Activated T-cell treated with anti-CD3 and anti-CD28 coated beads for 24 hours (primary cell): ENCODE results near the gene BCL2L12.

Source experiments
- DNase-seq: peaks from one replicate; pipeline ENCODE4 v3.0.0-alpha.2; 2020; ENCODE audit warnings: low read depth

Gene BCL2L12

GRCh38 chr19:49664171-49665035 is 1.3 kb upstream of the BCL2L12 start:
- DNase-seq = peak; percentile 87

GRCh38 chr19:49665036-49665350 is 740 bp upstream of the BCL2L12 start:
- DNase-seq = no peak

DNA sequence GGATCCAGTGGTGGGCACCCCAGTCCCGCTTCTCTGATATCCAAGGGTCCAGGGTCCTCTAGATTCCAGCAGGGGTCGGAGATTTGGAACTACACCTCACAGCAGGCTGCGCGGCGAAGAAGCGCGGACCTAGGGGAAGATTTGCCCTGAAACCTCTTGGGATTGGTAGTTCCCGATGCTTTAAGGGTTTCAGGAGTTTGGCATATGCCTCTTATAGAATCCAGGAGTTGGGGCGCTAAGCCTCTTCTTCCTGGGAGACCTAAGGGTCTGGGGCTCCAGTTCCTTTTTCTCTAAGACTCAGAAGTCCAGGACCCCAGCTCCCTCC is 349 bp downstream of the BCL2L12 start:
- no peak for DNase-seq

- no peak for DNase-seq
These were observed 1.7 kb downstream of the BCL2L12 start for GRCh38 chr19:49667473-49667872.

GRCh38 chr19:49669516-49669915 is 3.8 kb downstream of the BCL2L12 start:
- no peak for DNase-seq

- peak; percentile 60 for DNase-seq
These were observed 6.6 kb downstream of the BCL2L12 start for GRCh38 chr19:49672131-49672919.

DNA sequence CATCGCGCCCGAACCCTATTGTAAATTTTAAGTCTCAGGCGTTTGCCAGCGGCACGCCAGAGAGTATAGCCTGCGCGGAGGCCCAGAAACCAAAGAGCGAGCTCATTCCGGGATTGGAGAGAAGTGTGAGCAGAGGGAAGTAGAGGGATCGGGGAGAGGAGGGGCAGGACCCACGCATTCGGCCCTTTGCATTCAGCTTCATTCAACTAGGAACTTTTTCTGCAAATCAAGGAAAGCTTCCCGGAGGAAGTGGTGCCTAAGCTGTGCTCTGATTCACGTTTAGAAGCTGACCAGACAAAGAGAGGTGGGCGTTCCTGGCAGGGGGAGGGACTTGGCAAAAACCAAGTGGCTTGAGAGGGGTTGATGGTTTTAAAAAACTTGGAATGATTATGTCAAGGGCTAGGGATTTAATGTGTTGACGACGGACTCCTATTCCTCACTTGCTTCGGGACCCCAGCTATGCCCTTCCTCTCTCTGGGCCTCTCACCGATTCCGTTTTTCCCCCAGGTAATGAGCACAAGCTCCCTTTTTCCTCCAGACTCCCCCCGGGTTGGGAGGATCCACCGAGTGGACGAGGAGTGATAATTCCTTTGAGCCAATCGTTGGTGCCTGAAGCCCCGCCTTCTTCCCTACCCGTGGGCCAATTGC is 10.5 kb downstream of the BCL2L12 start:
- DNase-seq = no peak

GRCh38 chr19:49676784-49677230 is 11.1 kb downstream of the BCL2L12 start:
- DNase-seq = peak; percentile 98

- DNase-seq = no peak
These were observed 11.6 kb downstream of the BCL2L12 start, which contains the start of gene PRMT1 for GRCh38 chr19:49677231-49677900. Gene PRMT1, plus strand, starts transcription at chr19:49677271. Its CDS starts 10 bp downstream, at chr19:49677281.

DNA sequence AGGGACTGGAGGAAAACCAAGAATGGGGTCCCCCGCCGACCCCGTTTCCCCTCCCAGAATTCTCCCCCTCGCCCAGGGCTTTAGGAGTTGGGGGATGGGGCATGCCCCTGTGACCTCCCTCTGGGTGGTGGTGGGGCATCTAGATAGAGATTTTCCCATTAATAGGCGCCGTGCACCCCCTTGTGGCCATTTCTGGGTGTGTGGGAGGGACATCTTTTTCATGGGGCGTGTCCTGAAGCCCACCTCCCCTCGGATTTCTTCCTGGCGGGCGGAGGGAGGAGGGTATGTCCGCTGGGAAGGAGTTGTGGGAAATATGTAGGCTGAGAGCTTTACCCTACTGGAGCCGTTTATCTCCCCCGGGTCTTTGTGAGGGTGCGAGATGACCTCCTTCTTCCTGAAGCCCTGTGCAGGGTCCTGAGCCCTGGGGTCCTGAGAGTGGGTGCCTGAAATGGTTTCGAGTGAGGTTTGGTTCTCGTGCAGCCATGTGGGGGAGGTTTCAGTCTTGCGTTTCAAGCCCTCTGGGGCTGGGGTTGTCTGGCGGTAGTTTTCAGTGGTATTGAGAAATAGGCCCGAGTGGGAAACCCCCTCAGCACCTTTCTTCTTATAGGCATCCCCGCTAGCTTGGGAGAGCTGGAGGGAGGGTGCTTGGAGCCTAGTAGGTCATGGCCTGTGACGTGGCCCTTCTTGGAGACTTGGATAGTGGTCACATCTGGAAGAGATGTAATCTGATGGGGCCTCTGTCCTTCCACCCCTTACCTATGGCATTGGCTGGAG is 12.4 kb downstream of the BCL2L12 start:
- peak; percentile 72 for DNase-seq

DNA sequence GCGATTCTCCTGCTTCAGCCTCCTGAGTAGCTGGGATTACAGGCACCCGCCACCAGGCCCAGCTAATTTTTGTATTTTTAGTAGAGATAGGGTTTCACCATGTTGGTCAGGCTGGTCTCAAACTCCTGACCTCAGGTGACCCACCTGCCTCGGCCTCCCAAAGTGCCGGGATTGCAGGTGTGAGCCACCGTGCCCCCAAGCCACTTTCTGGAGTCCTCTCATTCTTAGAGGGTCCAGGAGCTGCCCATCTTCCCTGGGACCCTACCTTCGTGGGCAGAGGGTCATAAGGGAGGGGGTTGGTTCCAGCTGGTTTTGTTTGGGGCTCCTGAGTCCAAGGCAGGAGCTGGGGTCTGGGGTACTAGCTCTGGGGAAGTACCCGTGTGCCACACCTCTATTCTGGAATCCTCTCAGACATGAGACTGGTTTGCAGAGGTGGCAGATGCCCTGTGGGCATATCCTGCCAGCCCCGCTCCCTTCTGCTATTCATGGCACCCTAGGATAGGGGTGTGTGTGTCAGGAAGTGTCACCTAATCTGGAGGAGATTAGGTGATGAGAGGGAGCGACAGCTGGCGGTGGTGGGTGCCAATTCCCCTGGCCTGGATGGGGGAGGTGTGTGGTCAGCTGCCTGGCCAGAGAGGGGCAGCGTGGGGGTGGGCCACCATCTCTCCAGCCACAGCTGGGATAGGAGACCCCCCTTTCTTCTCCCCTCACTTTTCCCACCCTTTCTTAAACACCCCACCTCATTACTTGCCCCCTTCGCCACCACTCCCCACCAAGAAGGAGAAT is 13.4 kb downstream of the BCL2L12 start:
- DNase-seq = no peak

GRCh38 chr19:49679771-49680413 is 14.2 kb downstream of the BCL2L12 start:
- DNase-seq = no peak

DNA sequence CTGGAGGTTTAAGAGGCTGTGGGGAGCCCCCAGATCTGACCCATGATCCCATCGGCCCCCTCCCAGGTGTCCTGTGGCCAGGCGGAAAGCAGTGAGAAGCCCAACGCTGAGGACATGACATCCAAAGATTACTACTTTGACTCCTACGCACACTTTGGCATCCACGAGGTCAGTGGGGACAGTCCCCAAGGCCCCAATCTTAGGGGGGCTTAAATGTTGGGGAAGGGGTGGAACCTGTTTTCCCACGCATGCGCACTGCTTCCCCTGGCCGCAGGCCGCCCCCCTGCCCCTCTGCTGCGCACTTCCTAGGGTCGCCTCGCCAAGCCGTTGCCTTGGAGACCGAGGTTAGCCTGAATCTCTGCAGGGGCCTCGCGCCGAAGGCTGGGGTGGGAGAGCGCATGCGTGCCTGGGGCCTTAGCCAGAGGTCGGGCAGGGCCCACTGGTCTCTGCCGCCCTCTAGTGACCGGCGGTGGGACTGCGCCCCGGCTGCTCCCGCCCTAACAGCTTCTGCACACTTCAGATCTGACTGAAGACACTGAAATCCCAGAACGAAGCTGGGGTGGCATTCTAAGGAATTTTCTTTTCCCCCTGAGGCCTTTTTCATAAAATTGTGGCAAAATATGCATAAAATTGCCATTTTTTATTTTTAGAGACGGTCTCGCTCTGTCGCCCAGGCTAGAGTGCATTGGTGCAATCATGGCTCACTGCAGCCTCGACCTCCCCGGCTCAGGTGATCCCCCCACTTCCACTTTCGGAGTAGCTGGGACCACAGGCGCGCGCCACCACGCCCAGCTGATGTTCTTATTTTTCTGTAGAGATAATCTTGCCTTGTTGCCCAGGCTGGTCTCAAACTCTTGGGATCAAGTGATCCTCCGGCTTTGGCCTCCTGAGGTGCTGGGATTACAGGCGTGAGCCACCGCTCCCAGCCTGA is 15.0 kb downstream of the BCL2L12 start:
- DNase-seq = peak; percentile 91

- DNase-seq = no peak
These were observed 16.1 kb downstream of the BCL2L12 start for GRCh38 chr19:49681830-49682229.

DNA sequence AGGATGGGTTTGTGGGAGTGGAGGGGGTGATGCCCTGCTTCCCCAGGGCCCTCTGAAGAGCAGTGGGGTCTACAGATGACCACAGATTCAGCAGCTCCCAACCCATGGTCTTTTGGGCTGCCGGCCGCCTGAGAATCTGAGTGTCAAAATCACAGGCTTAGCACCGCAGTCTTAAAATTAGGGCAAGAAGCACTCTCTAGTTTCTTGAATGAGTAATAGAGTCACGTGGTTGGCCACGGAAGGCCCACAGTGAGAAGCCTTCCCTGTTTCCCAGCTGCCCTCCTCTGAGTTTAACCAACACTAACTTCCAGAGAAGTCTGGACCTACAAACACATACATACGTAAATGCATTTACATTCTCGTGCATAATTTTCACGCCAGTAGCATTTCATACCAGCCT is 16.5 kb downstream of the BCL2L12 start:
- no peak for DNase-seq

DNA sequence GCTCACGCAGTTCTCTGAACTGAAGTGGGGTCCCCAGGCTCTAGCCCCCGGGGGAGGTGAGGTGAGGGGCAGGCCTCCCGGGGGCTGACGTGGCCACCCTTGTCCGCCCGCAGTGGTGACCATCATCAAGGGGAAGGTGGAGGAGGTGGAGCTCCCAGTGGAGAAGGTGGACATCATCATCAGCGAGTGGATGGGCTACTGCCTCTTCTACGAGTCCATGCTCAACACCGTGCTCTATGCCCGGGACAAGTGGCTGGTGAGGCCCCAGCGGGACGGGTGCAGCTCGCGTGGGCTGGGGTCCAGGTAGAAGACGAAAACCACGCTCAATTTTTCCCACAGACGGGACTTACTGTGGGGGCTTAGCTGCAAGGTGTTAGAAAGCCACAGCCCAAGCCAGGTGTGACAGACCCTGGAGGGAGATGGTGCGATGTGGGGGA is 18.1 kb downstream of the BCL2L12 start:
- DNase-seq = no peak

GRCh38 chr19:49684251-49684982 is 18.7 kb downstream of the BCL2L12 start:
- DNase-seq = no peak

DNA sequence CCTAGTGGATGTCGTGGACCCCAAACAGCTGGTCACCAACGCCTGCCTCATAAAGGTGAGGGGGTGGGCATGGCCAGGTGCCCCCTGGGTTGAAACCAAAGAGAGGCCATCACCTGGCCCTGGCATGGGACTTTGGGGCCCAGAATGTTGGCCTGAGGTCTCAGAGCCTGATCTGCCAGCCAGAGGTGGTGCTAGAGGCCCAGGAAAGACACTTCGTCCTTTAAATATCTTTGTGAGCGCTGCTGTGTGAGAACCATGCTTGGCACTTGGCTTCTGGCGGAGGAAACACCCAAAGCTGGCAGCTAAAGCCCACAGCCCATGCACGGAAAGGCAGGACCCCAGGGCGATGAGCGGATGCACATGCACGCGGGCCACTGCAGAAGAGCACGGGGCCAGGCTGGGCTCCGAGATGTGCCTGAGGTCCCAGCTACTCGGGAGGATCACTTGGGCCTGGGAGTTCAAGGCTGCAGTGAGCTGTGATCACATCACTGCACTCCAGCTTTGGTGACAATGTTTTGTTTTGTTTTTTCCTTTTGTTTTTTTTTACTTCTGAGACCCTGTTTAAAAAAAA is 19.3 kb downstream of the BCL2L12 start:
- DNase-seq = no peak
